ENCODE measurements around the gene FAAH. TPM values are rescaled to one million over a fixed set of nuclear protein-coding genes. Genes with fewer than 3 reads are reported as not detected.

The FAAH gene
- total and polyA plus RNA-seq, 2 of the 13 experiments (the other 11 are each of a cell fraction or from before 2014, with no cell fraction given) = 5.4 to 11.0 TPM

DNA sequence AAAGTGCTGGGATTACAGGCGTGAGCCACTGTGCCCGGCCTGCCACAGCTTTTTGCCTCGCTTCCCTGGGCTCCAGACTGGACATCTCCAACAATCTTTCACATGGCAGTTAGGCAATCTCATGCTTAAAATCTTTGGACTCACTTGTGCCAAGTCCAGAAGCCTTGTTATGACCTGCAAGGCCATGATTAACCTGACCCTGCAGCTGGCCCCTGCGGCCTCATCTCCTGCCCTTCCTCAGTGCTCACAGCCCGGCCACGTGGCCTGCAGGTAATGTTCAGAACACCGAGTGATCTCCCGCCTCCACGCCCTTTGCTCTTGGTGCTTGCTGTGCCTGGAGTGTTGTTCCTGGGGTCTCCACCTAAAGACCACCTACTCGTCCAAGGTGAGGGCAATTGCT lies 24.9 kb downstream of the FAAH start (continued):
- TF ChIP-seq GMEB1 (CRISPR knock-in tag; IDR thresholded peaks at IDR 0.05; ENCODE audit: borderline replicate concordance) (peak; percentile 24; the same call in 1 of the 2 replicates), TRAFD1 (CRISPR knock-in tag; IDR thresholded peaks at IDR 0.05; ENCODE audit: borderline replicate concordance) (no peak), ZNF441 (CRISPR knock-in tag; IDR thresholded peaks at IDR 0.05; ENCODE audit: borderline replicate concordance) (no peak; the same call in 1 of the 2 replicates), ZSCAN22 (CRISPR knock-in tag; IDR thresholded peaks at IDR 0.05) (no peak), SIX1 (CRISPR knock-in tag; IDR thresholded peaks at IDR 0.05; ENCODE audit: borderline replicate concordance) (no peak), KAT8 (CRISPR knock-in tag; IDR thresholded peaks at IDR 0.05) (peak; percentile 31; the same call in 1 of the 2 replicates), CEBPG (CRISPR knock-in tag; IDR thresholded peaks at IDR 0.05) (peak; percentile 61; the same call in 1 of the 2 replicates), ZSCAN21 (CRISPR knock-in tag; IDR thresholded peaks at IDR 0.05; ENCODE audit: borderline replicate concordance) (peak; percentile 42; the same call in 1 of the 2 replicates), BCL3 (CRISPR knock-in tag; IDR thresholded peaks at IDR 0.05) (no peak), ZNF781 (CRISPR knock-in tag; IDR thresholded peaks at IDR 0.05; ENCODE audit: borderline replicate concordance, not compliant biosample characterization) (no peak), HNRNPUL1 (IDR thresholded peaks at IDR 0.05; ENCODE audit: low read depth, low read length) (no peak), JDP2 (CRISPR knock-in tag; IDR thresholded peaks at IDR 0.05; ENCODE audit: borderline replicate concordance) (no peak), ZNF713 (CRISPR knock-in tag; IDR thresholded peaks at IDR 0.05) (no peak), PRDM10 (CRISPR knock-in tag; IDR thresholded peaks at IDR 0.05; ENCODE audit: low read depth) (no peak), RXRB (CRISPR knock-in tag; IDR thresholded peaks at IDR 0.05; ENCODE audit: borderline replicate concordance) (peak; percentile 31; the same call in 1 of the 2 replicates), ZNF83 (CRISPR knock-in tag; IDR thresholded peaks at IDR 0.05; ENCODE audit: borderline replicate concordance) (no peak), SIN3A (IDR thresholded peaks at IDR 0.05; ENCODE audit: borderline replicate concordance, low read depth, low read length) (no peak), ZMAT3 (CRISPR knock-in tag; conservative IDR thresholded peaks at IDR 0.05) (0 out of 2 replicates have a peak, but pooled peaks have one; percentile 54)
- TF ChIP-seq, protein P1, sequence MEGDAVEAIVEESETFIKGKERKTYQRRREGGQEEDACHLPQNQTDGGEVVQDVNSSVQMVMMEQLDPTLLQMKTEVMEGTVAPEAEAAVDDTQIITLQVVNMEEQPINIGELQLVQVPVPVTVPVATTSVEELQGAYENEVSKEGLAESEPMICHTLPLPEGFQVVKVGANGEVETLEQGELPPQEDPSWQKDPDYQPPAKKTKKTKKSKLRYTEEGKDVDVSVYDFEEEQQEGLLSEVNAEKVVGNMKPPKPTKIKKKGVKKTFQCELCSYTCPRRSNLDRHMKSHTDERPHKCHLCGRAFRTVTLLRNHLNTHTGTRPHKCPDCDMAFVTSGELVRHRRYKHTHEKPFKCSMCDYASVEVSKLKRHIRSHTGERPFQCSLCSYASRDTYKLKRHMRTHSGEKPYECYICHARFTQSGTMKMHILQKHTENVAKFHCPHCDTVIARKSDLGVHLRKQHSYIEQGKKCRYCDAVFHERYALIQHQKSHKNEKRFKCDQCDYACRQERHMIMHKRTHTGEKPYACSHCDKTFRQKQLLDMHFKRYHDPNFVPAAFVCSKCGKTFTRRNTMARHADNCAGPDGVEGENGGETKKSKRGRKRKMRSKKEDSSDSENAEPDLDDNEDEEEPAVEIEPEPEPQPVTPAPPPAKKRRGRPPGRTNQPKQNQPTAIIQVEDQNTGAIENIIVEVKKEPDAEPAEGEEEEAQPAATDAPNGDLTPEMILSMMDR (CRISPR knock-in tag; IDR thresholded peaks at IDR 0.05) = no peak
